Testis (tissue), 2 donors: Measurements from ENCODE around the gene BSPRY.

Experiments used
- POLR2A ChIP-seq: fragments of 450-650 bp; IDR thresholded peaks from one replicate; pipeline ENCODE4 v1.6.1; 2017; ENCODE audit warnings: antibody characterized with exemption, mild to moderate bottlenecking, moderate library complexity
- TF ChIP-seq, protein P1 (sequence below), 3 experiments: fragments of 450-650 bp in 2 of 3; fragments of 200-600 bp in 1 of 3; sonication (generic) in 1 of 3; IDR thresholded peaks; one replicate each; pipeline ENCODE4 v1.5.1; 2016 to 2019; ENCODE audit warnings: antibody characterized with exemption in 3 of 3, mild to moderate bottlenecking in 2 of 3, moderate library complexity in 1 of 3

DNA sequence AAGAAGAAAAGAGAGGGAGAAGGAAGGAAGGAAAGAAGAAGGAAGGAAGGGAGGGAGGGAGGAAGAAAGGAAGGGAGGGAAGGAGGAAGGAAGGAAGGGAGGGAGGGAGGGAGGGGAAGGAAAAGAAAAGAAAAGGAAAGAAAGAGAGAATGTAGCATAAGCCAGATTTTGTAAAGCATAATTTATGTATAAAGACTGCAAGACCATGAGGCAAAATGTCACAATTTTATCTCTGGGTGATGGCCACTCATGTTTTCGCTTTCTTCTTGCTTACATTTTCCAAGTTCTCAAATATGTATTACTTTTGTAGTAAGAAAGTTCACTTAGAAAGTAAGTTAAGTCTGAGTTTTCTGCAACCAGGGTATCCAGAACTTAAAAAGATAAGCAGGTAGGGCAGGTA lies 42.8 kb upstream of the BSPRY start:
- TF ChIP-seq POLR2A = no peak
- TF ChIP-seq, protein P1, sequence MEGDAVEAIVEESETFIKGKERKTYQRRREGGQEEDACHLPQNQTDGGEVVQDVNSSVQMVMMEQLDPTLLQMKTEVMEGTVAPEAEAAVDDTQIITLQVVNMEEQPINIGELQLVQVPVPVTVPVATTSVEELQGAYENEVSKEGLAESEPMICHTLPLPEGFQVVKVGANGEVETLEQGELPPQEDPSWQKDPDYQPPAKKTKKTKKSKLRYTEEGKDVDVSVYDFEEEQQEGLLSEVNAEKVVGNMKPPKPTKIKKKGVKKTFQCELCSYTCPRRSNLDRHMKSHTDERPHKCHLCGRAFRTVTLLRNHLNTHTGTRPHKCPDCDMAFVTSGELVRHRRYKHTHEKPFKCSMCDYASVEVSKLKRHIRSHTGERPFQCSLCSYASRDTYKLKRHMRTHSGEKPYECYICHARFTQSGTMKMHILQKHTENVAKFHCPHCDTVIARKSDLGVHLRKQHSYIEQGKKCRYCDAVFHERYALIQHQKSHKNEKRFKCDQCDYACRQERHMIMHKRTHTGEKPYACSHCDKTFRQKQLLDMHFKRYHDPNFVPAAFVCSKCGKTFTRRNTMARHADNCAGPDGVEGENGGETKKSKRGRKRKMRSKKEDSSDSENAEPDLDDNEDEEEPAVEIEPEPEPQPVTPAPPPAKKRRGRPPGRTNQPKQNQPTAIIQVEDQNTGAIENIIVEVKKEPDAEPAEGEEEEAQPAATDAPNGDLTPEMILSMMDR (IDR thresholded peaks at IDR 0.05) = no peak
